Transverse colon (tissue), 3 donors: ENCODE results near the gene SHROOM3.

ENCODE experiments used
- POLR2A ChIP-seq: fragments of 450-650 bp; IDR thresholded peaks from one replicate; pipeline ENCODE4 v1.6.1; 2016; ENCODE audit warnings: antibody characterized with exemption, mild to moderate bottlenecking, moderate library complexity
- TF ChIP-seq, protein P1 (sequence below), 5 experiments: fragments of 200-600 bp in 3 of 5; fragments of 450-650 bp in 2 of 5; sonication (generic) in 3 of 5; IDR thresholded peaks; 1 replicate in 2 of 5; 2 replicates in 3 of 5; pipeline ENCODE4 v1.5.1; 2016 to 2017; ENCODE audit warnings: antibody characterized with exemption in 5 of 5, inconsistent platforms in 3 of 5, mild to moderate bottlenecking in 2 of 5, moderate library complexity in 1 of 5

DNA sequence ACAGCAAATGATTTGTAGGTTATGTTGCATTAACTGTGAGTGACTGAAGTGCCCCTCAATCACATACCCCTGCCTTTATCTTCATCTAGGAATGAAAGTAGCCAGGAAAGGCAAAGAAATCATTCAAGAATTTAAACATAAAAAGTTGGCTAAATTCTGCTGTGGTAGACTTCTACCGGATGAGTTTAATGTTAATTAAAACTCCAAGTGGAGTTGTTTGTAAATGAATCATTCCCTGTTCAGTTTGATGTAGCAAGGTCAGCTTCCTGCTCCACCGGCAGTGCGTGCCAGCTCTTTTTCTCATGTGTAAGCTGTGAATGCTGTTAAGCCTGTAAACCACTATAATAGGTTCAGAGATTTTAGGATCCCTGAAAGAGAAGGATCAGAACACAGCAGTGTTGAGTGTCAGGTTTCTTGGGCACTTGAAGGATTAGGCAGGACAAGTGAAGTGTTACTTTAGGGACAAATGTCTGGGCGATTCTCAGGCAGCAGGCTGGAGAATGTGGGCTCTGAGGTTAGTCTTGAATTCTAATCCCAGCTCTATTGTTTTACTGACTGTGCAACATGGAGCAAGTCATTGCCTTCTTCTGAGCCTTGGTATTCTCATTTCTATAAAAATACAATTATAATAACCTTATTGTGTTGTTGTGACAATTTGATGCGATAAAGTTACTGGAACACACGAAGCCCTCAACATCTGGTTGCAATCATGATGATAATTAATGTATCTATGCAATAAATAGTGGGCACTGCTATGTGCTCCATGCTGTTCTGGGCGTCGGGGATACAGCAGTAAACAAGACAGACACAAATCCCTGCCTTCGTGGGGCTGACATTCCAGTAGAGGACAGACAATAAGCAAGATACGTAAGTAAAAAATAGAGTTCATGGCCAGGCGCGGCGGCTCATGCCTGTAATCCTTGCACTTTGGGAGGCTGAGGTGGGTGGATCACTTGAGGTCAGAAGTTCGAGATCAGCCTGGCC, 112.0 kb downstream of the SHROOM3 start:
- no peak for TF ChIP-seq POLR2A
- TF ChIP-seq, protein P1, sequence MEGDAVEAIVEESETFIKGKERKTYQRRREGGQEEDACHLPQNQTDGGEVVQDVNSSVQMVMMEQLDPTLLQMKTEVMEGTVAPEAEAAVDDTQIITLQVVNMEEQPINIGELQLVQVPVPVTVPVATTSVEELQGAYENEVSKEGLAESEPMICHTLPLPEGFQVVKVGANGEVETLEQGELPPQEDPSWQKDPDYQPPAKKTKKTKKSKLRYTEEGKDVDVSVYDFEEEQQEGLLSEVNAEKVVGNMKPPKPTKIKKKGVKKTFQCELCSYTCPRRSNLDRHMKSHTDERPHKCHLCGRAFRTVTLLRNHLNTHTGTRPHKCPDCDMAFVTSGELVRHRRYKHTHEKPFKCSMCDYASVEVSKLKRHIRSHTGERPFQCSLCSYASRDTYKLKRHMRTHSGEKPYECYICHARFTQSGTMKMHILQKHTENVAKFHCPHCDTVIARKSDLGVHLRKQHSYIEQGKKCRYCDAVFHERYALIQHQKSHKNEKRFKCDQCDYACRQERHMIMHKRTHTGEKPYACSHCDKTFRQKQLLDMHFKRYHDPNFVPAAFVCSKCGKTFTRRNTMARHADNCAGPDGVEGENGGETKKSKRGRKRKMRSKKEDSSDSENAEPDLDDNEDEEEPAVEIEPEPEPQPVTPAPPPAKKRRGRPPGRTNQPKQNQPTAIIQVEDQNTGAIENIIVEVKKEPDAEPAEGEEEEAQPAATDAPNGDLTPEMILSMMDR (IDR thresholded peaks at IDR 0.05): no peak
